Choroid plexus epithelial cell (primary cell): ENCODE measurements around the gene FMN1.

Source experiments
- DNase-seq: peaks from one replicate; pipeline ENCODE4 v3.0.0-alpha.2; 2010; ENCODE audit warnings: low read depth
- H3K4me3 ChIP-seq: 2 replicates; pipeline ENCODE4 v1.5.1; 2011; ENCODE audit warnings: low read depth, mild to moderate bottlenecking, control low read depth, low read length, moderate library complexity
- CTCF ChIP-seq: conservative IDR thresholded peaks from 2 replicates; pipeline ENCODE4 v1.5.1; 2011; ENCODE audit warnings: low read depth, mild to moderate bottlenecking, control low read depth, inconsistent platforms, low read length, moderate library complexity

The FMN1 gene

GRCh38 chr15:33207646-33208045 lies 13.1 kb upstream of the FMN1 start:
- H3K4me3 ChIP-seq, result no peak overlapping the region
- no peak for DNase-seq
- no peak for TF ChIP-seq CTCF

GRCh38 chr15:33206366-33206765 lies 11.9 kb upstream of the FMN1 start:
- TF ChIP-seq CTCF, result no peak
- H3K4me3 ChIP-seq, result no peak overlapping the region
- no peak for DNase-seq

- no peak for TF ChIP-seq CTCF
- no peak for DNase-seq
Measured at GRCh38 chr15:33204926-33205325, 10.4 kb upstream of the FMN1 start.

GRCh38 chr15:33204087-33204486 lies 9.6 kb upstream of the FMN1 start:
- H3K4me3 ChIP-seq, result no peak overlapping the region
- DNase-seq, result no peak
- TF ChIP-seq CTCF, result no peak

More at GRCh38 chr15:33204926-33205325, 10.4 kb upstream of the FMN1 start:
- H3K4me3 ChIP-seq, result no peak overlapping the region

- H3K4me3 ChIP-seq, result peak overlapping the region; percentile 54
- peak; percentile 28 for DNase-seq
- peak; percentile 37 for TF ChIP-seq CTCF
Measured at GRCh38 chr15:33201491-33202231, 7.1 kb upstream of the FMN1 start.

- TF ChIP-seq CTCF, result no peak
- no peak for DNase-seq
Measured at GRCh38 chr15:33200903-33201302, 6.4 kb upstream of the FMN1 start.

GRCh38 chr15:33200444-33200843 lies 5.9 kb upstream of the FMN1 start:
- H3K4me3 ChIP-seq, result no peak overlapping the region
- no peak for TF ChIP-seq CTCF
- no peak for DNase-seq

More at GRCh38 chr15:33200903-33201302, 6.4 kb upstream of the FMN1 start:
- H3K4me3 ChIP-seq, result no peak overlapping the region
